Breast epithelium (tissue), 3 donors: ENCODE data around the gene ZNF292.

ENCODE experiments used
- POLR2A ChIP-seq: fragments of 450-650 bp; IDR thresholded peaks from one replicate; pipeline ENCODE4 v1.6.1; 2016; ENCODE audit warnings: antibody characterized with exemption, mild to moderate bottlenecking, moderate library complexity
- POLR2AphosphoS5 ChIP-seq, 3 donors: sonication (generic); formaldehyde crosslinking; IDR thresholded peaks; one replicate each; pipeline ENCODE4 v1.6.1; 2017; ENCODE audit warnings: antibody characterized with exemption in 3 of 3
- TF ChIP-seq, protein P1 (sequence below), 3 donors: fragments of 450-650 bp; IDR thresholded peaks; one replicate each; pipeline ENCODE4 v1.5.1; 2016 to 2017; ENCODE audit warnings: antibody characterized with exemption in 3 of 3, mild to moderate bottlenecking in 3 of 3, moderate library complexity in 3 of 3

DNA sequence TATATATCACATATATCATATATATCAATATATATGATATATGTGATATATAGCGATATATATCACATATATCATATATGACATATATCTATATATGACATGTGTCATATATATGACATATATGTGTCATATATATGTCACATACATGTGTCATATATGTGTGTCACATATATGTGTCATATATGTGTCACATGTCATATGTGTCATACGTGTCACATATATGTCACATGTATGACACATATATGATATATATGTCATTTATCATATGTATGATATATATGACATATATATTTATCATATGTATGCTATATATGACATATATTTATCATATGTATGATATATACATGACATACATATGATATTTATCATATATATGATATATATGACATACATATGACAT, 27.6 kb upstream of the ZNF292 start:
- TF ChIP-seq, protein P1, sequence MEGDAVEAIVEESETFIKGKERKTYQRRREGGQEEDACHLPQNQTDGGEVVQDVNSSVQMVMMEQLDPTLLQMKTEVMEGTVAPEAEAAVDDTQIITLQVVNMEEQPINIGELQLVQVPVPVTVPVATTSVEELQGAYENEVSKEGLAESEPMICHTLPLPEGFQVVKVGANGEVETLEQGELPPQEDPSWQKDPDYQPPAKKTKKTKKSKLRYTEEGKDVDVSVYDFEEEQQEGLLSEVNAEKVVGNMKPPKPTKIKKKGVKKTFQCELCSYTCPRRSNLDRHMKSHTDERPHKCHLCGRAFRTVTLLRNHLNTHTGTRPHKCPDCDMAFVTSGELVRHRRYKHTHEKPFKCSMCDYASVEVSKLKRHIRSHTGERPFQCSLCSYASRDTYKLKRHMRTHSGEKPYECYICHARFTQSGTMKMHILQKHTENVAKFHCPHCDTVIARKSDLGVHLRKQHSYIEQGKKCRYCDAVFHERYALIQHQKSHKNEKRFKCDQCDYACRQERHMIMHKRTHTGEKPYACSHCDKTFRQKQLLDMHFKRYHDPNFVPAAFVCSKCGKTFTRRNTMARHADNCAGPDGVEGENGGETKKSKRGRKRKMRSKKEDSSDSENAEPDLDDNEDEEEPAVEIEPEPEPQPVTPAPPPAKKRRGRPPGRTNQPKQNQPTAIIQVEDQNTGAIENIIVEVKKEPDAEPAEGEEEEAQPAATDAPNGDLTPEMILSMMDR (IDR thresholded peaks at IDR 0.05), result no peak
- TF ChIP-seq POLR2A (no peak), POLR2AphosphoS5 (IDR thresholded peaks at IDR 0.05) (no peak)
